SKM-1 (cell line): ENCODE data around the gene IL20.

ENCODE experiments used
- DNase-seq: peaks from one replicate; lab custom pipeline; 2025; ENCODE audit not compliant: unreplicated experiment; lab: John Stamatoyannopoulos, UW

The IL20 gene, protein sequence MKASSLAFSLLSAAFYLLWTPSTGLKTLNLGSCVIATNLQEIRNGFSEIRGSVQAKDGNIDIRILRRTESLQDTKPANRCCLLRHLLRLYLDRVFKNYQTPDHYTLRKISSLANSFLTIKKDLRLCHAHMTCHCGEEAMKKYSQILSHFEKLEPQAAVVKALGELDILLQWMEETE

DNA sequence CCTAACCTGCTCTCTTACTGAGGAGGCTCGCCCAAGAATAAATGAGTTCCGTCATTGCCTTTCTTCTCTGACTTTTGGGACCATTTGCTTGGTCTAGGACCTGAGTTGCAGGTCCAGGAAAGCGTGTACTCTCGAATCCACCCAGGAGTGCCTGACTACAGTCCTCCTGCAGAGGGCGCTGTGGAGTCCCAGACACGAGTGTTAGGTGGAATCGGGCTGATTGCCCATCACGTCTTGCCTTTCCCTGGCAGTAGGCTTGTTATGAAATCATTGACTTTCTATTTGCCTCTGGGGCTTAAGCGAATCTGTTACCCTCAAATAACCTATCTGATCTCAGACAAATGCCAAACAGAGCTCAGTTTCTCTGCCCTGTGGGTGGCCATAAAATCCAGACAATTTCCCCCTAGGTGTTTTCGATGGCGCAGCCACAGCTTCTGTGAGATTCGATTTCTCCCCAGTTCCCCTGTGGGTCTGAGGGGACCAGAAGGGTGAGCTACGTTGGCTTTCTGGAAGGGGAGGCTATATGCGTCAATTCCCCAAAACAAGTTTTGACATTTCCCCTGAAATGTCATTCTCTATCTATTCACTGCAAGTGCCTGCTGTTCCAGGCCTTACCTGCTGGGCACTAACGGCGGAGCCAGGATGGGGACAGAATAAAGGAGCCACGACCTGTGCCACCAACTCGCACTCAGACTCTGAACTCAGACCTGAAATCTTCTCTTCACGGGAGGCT lies at the start of gene IL20:
TSS of gene IL20 (plus strand) at position 685 of the 733 bp plus-strand sequence. CDS start 230 bp downstream, outside the sequence.
- peak; percentile 78 for DNase-seq

DNA sequence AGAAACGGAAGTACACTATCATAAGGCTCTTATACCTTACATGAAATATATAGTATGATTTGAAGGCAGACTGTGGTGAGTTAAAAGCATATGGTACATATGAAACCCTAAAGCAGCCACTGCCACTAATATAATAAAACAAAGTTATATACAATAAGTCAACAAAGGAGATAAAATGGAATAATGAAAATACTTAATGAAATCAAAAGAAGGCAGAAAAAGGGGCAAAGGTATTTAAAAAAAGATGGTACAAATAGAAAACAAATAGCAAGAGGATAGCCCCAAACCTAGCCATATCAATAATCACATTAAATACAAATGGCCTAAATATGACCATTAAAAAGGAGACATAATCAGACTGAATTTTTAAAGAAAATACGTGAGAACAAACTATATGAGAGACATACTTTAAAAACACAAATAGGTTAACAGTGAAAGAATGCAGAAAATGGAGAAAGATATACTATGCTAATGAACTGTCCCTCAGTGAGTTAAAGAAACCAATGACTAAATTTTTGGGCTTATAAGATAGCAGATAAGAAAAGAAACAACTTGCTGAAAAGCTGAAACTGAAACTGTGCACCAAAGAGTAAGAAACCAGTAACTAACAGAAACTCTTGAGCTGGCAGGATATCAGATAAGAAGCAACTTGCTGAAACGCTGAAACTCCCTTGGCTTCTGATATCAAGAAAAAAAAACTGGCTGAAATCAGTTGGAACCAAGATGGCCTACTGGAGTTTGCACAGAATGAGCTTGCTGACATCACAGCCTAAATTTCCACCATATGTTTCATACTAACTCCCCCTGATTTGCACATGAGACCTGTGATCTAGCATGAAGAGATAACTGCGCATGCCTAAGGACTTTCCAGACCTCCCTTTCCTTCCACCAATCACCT lies 48.8 kb upstream of the IL20 start:
- DNase-seq: no peak

DNA sequence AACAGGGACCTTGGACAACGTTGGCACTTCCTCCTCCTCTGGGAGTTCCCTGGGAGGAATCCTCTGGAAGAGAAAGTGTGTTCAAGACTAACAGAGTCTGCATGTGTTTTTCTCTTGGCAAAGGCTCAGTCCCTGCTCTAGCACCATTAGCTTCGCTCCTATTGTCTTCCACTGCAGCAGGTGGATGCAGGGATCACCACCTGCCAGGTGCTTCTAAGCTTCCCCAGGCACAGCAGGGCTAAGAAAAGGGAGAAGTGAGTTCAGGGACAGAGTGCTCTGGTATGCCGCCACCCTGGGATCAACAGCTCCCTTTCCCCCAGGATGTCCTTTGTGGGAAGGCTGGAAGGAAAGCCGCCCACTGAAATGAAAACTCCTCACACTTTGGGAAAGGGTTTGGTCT lies 43.9 kb upstream of the IL20 start:
- DNase-seq: no peak

DNA sequence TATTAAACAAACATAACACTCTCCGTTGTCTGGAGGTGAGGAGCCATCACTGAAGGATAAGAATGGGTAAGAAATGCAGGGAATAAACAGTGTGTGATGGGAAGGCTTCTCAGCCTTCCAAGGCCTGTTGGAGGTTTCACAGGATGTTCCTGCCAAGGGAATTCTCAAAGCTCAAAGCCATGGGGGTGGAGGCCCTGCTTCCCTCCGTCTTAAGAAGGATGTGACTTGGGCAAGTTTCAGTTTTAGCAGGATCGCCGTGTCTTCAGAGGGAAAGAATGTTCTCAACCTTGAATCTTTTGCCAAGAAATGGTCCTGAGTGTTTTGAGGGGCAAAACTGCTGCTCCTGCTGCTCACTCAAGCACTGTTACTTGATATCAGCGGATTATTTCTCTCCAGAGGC lies 41.7 kb upstream of the IL20 start:
- no peak for DNase-seq

DNA sequence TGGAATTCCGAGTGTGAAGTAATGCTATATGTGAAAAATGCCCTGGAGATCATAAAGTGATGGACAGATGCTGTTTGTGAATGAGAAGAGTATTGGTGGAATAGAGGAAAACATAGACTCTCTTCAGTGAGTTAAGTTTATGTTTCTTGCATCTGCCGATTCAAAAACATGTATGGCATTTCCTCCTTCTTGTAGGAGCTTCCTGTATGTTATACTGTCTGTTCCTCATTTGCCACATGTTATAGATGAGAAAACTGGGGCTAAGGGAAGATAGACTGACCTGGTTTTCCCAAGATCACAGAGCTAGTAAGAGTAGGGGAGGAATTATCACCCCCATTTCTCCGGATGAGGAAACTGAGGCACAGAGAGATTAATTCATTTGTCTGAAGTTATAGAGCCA lies 41.1 kb upstream of the IL20 start:
- peak; percentile 70 for DNase-seq

- peak; percentile 63 for DNase-seq
Measured at GRCh38 chr1:206826394-206826793, 39.0 kb upstream of the IL20 start.

DNA sequence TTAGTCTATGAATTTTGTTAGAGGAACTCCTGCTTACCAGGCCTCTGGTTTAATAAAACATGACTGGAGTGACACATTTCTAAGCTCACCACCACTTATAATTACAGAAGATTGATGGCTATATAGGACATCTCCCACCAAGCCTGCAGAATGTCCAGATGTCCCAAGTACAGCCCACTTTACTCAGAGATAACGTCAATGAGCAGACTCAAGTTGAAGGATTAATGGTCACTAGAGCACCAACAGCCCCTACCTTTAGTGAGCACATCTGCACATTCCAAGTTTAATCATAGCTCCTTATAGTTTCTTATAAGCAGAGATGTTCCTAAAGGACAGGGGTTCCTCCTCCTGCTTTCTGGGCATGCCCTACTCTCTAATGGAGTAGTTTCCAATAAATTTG lies 37.4 kb upstream of the IL20 start:
- DNase-seq: no peak

- DNase-seq: no peak
Measured at GRCh38 chr1:206828765-206829164, 36.7 kb upstream of the IL20 start.

GRCh38 chr1:206829282-206829681 lies 36.1 kb upstream of the IL20 start:
- DNase-seq: no peak

GRCh38 chr1:206829875-206830274 lies 35.5 kb upstream of the IL20 start:
- DNase-seq: peak; percentile 87

DNA sequence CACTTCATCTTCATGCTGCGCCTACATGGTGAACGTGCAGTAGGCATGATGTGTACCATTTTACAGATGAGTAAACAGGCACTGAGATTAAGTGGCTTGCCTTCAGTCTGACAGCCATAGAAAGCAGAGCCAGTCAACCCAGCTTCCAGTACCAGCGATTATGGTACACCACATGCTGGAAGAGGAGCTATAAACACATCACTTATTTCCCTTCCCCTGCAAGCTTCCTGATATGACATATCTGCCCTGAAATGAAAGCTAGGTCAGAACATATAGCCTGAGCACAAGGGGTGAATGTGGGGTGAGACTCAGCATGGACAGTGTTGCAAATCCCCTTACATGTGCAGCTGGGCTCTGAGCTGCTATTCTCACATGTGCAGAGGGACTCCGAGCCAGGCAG lies 33.8 kb upstream of the IL20 start:
- no peak for DNase-seq

- DNase-seq: peak; percentile 17
Measured at GRCh38 chr1:206832352-206832880, 33.0 kb upstream of the IL20 start.

DNA sequence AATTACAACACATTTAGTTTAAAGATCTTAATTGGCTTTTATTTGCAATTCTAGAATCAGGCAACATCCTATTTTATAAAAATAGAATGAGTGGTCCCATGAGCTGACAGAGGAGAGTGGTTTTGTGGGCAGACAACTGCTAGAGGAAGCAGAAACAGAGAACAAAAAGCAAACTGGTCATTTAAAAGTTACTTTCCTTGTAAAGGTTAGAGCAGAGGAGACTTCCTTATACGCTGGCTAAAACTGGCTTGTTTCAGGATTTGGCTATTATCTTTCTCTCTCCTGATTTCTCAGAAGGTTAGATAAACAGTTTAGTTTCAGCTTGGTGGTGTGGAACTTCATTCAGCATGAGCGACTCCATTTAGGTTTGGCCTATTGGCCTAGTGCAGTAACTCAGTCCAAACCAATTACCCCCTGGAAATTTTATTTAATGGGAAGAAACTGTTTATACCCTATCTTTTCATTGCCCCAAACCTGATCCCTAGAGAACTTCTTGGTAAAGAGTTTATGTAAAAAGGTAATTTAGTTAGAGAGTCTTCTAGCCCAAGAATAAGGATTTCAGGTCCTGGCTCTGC lies 32.2 kb upstream of the IL20 start:
- peak; percentile 87 for DNase-seq

DNA sequence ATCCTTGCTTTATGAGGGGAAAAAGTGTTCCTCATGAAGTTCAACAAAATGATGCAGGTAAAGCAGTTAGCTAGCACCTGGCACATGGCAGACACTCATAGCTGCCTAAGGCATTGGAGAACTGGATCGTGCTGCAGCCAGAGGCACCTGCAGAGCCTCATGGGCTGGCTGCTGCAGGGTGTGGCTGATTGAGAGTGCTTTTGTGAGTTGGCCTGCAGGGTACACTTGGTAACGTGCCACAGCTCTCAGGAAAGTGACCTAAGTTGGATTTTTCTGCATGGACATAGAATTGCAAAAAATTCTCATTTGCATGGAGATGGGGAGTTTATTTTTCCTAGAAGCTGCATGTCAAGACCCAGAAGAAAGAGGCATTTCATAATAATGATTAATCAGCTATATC lies 31.6 kb upstream of the IL20 start:
- DNase-seq: no peak

- DNase-seq: no peak
Measured at GRCh38 chr1:206834217-206834616, 31.2 kb upstream of the IL20 start.

- DNase-seq: peak; percentile 36
Measured at GRCh38 chr1:206834711-206835110, 30.7 kb upstream of the IL20 start.

- no peak for DNase-seq
Measured at GRCh38 chr1:206835186-206835585, 30.2 kb upstream of the IL20 start.

DNA sequence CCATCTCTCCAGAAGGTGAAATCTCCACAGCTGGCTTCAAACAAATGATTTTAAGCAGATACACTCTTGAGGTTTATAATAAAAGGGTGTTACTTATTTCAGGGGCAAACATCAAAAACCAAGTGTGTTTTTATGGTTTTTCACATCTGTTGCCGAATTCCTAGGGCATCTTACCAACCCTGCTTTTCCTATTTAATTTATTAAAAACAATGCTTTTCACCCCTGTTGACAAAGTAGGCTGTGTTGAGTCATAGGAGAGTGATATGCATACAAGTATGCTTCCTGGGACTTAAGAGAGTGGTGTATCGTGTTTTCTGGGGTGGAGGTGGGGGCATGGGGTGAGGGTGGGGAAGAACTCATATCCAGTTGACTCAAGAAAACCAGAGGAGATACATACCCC lies 29.3 kb upstream of the IL20 start:
- no peak for DNase-seq

- DNase-seq: no peak
Measured at GRCh38 chr1:206839006-206839560, 26.3 kb upstream of the IL20 start.

DNA sequence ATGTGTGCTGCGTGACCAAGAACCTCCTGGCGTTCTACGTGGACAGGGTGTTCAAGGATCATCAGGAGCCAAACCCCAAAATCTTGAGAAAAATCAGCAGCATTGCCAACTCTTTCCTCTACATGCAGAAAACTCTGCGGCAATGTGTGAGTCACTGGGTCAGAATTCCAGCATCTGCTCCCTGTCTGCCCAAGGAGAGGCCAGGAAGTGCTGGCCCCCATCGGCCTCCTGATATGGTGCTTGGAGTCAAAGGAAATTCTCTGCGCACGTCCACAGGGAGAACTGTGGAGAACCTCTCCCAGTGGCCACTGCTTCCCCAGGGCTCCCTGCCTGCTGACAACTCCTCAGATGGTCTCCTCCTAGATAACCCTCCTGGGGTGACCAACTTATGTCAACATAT lies 25.6 kb upstream of the IL20 start:
- DNase-seq: no peak
